Measurements from ENCODE around the gene RRAGC. TPM values are rescaled to one million over a fixed set of nuclear protein-coding genes. Genes with fewer than 3 reads are reported as not detected.

RRAGC gene
- total RNA-seq, 2 donors from 2014 or later: 17.2 to 20.2 TPM

DNA sequence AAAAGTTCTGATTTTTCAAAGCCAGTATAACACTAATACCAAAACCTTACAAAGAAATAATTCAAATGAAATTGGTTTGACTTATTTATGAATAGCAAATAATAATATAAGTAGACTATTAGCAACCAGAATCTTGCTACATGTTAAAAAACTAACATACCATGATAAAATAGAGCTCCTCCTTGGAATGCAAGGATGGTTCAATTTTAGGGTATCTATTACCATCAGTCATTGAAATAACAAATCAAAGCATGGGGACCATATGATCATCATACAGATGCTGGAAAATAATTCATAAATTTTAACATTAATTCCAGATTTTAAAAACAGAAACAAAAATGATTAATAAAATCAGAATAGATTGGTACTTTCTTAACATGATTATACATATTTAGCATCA, 66.3 kb downstream of the RRAGC start:
- TF ChIP-seq, protein P1, sequence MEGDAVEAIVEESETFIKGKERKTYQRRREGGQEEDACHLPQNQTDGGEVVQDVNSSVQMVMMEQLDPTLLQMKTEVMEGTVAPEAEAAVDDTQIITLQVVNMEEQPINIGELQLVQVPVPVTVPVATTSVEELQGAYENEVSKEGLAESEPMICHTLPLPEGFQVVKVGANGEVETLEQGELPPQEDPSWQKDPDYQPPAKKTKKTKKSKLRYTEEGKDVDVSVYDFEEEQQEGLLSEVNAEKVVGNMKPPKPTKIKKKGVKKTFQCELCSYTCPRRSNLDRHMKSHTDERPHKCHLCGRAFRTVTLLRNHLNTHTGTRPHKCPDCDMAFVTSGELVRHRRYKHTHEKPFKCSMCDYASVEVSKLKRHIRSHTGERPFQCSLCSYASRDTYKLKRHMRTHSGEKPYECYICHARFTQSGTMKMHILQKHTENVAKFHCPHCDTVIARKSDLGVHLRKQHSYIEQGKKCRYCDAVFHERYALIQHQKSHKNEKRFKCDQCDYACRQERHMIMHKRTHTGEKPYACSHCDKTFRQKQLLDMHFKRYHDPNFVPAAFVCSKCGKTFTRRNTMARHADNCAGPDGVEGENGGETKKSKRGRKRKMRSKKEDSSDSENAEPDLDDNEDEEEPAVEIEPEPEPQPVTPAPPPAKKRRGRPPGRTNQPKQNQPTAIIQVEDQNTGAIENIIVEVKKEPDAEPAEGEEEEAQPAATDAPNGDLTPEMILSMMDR (IDR thresholded peaks at IDR 0.05): no peak
- Histone ChIP-seq H3K9me3 (peaks cover 7% of the 10 kb centered on the region), H3K4me3 (no peak overlapping the region), H3K36me3 (no peaks in the 10 kb centered on the region), H3K4me1 (ENCODE audit: control insufficient read depth in 1 of 2, low read depth in 2 of 2) (no peaks in the 10 kb centered on the region), H3K27me3 (replicated peaks; ENCODE audit: insufficient read depth) (no peaks in the 10 kb centered on the region), H3K27ac (no peak overlapping the region)
- DNase-seq (ENCODE audit: low spot score): no peak
- ATAC-seq (ENCODE audit: insufficient number of reproducible peaks, low FRiP score, low read depth): no peak

GRCh38 chr1:38791892-38792291, 67.7 kb downstream of the RRAGC start:
- no peaks in the 10 kb centered on the region for H3K27me3 ChIP-seq (replicated peaks; ENCODE audit: insufficient read depth)
- no peak for ATAC-seq (ENCODE audit: insufficient number of reproducible peaks, low FRiP score, low read depth)
- no peaks in the 10 kb centered on the region for H3K36me3 ChIP-seq
- no peak overlapping the region for H3K4me3 ChIP-seq
- H3K27ac ChIP-seq: no peak overlapping the region
- no peak for DNase-seq (ENCODE audit: low spot score)
- no peaks in the 10 kb centered on the region for H3K4me1 ChIP-seq (ENCODE audit: control insufficient read depth in 1 of 2, low read depth in 2 of 2)
- TF ChIP-seq, protein P1 (IDR thresholded peaks at IDR 0.05): no peak
- H3K9me3 ChIP-seq: peaks cover 7% of the 10 kb centered on the region

- Histone ChIP-seq H3K36me3 (no peaks in the 10 kb centered on the region), H3K4me1 (ENCODE audit: control insufficient read depth in 1 of 2, low read depth in 2 of 2) (no peaks in the 10 kb centered on the region), H3K27me3 (replicated peaks; ENCODE audit: insufficient read depth) (no peaks in the 10 kb centered on the region), H3K4me3 (no peak overlapping the region), H3K27ac (no peak overlapping the region), H3K9me3 (peaks cover 7% of the 10 kb centered on the region)
- ATAC-seq (ENCODE audit: insufficient number of reproducible peaks, low FRiP score, low read depth) (no peak), DNase-seq (ENCODE audit: low spot score) (no peak)
- TF ChIP-seq, protein P1 (IDR thresholded peaks at IDR 0.05): no peak
Observed at GRCh38 chr1:38791164-38791515, 68.4 kb downstream of the RRAGC start.

DNA sequence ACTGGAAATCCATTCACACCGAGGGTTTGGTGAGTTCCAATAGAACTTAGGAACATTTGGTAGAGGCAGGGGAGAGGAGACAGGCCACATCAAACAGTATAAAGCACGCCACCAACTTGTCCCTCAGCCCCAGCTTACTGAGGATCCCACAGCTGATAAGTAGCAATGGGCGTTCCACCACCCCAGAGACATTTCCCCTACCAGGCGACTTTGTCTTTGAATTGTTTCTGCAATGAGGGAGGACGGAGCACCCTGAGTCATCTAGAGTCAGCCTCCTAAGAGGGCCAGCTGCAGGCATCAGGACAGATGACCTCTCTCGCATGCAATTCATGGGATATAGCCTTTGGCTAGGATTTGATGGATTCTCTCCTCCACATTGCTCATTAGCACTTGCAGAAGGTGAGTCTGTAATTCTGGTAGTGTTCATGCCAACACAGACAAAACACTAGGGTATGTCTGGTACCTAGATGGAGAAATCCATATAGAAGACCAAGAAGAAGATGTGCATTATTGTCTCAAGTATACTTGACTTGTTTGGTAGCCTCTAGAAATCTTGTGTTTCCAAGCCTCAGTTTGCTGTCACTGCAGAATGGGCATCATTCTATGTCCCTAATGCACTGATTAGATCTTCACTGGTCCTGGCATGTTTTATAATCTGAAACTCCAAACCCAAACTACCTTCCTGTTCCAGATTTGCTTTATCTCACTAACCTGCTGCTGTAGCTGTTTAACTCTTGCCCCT, 69.0 kb downstream of the RRAGC start:
- H3K4me1 ChIP-seq (ENCODE audit: control insufficient read depth in 1 of 2, low read depth in 2 of 2): no peaks in the 10 kb centered on the region
- H3K36me3 ChIP-seq: no peaks in the 10 kb centered on the region
- H3K27me3 ChIP-seq (replicated peaks; ENCODE audit: insufficient read depth): no peaks in the 10 kb centered on the region
- no peak overlapping the region for H3K4me3 ChIP-seq
- H3K27ac ChIP-seq: no peak overlapping the region
- no peak for ATAC-seq (ENCODE audit: insufficient number of reproducible peaks, low FRiP score, low read depth)
- H3K9me3 ChIP-seq: peaks cover 7% of the 10 kb centered on the region
- no peak for DNase-seq (ENCODE audit: low spot score)
- TF ChIP-seq, protein P1 (IDR thresholded peaks at IDR 0.05): no peak

DNA sequence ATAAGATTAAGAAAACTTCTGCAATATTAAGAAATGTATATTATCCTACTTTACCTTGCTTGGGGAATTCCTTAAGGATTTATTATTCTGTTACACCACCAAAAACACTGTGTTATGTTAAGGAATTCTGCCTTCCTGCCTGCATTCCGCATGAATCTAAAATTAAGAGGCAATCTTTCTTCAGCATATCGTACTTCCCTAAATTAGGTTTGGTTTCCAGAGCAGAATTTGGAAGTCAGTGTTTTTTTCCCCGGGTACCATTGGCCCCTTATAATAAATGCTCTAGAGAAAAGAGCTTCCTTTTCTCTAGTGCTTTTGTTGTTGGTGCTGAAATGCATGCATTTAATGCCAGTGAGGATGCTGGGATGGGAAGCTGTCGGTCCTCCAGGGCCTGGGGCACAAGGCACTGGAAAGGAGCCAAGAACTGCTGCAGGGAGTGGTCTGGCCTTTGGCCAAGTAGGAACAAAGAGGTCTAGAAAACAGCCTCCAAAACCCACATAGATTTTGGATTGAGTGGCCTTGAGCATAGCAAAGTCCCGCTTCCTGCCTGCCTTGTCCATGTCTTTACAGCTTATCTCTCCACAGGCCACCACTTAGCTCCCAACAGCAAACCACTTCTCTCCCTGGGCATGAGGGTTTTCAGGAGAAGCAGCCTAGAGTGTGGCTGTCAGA, 69.9 kb downstream of the RRAGC start:
- H3K4me1 ChIP-seq (ENCODE audit: control insufficient read depth in 1 of 2, low read depth in 2 of 2): no peaks in the 10 kb centered on the region
- H3K4me3 ChIP-seq: no peak overlapping the region
- H3K36me3 ChIP-seq: no peaks in the 10 kb centered on the region
- DNase-seq (ENCODE audit: low spot score): no peak
- no peak for ATAC-seq (ENCODE audit: insufficient number of reproducible peaks, low FRiP score, low read depth)
- H3K9me3 ChIP-seq: peaks cover 7% of the 10 kb centered on the region
- TF ChIP-seq, protein P1 (IDR thresholded peaks at IDR 0.05): no peak
- no peaks in the 10 kb centered on the region for H3K27me3 ChIP-seq (replicated peaks; ENCODE audit: insufficient read depth)
- H3K27ac ChIP-seq: no peak overlapping the region

All from thoracic aorta (tissue), 2 donors.